ENCODE measurements around the gene NXPH1.

The NXPH1 gene

DNA sequence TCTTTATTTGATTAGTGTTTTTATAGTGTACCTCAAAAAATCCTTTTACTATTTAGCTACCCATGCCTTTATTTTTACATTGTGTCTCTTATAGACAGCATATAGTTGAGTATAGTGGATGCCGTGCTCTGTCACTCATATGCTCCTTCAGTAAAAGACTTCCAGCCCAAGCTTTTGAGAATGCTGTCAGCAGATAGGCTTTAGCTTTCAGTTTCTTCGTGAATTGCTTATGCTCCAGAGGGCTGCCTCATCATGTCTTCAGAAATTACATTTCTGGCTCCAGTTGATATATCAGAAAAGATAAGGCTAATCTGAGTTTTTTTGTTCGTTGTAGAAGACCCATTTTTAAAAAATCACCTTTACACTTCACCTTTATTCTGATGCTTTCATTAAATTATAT is 332.0 kb downstream of the NXPH1 start:
- no peak overlapping the region for H3K4me3 ChIP-seq (ENCODE audit: low read depth, low read length)
- H3K27me3 ChIP-seq (ENCODE audit: control insufficient read depth, insufficient read depth, low read length) = no peaks in the 10 kb centered on the region
- no peak overlapping the region for H3K9ac ChIP-seq (ENCODE audit: low read depth, low read length)
- H3K4me1 ChIP-seq (ENCODE audit: control insufficient read depth, insufficient read depth, low read length) = peaks cover under 1% of the 10 kb centered on the region; the same call in 1 of the 2 replicates
- H3K36me3 ChIP-seq (ENCODE audit: control insufficient read depth, insufficient read depth, low read length) = no peaks in the 10 kb centered on the region
- no peak overlapping the region for H3K27ac ChIP-seq (ENCODE audit: low read depth, low read length)
- H3K9me3 ChIP-seq (ENCODE audit: control insufficient read depth, insufficient read depth, low read length) = no peaks in the 10 kb centered on the region

DNA sequence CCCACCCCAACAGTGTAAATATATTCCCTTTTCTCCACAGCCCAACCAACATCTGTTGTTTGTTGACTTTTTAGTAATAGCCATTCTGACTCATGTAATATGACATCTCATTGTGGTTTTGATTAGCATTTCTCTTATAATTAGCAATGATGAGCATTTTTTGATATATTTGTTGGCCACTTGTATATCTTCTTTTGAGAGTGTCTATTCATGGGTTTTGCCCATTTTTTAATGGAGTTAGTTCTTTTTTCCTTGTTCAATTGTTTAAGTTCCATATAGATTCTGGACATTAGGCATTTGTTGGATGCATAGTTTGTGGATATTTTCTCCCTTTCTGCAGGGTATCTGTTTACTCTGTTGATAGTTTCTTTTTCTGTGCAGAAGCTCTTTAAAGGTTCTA is 340.1 kb downstream of the NXPH1 start:
- H3K9me3 ChIP-seq (ENCODE audit: control insufficient read depth, insufficient read depth, low read length) = no peaks in the 10 kb centered on the region
- H3K4me1 ChIP-seq (ENCODE audit: control insufficient read depth, insufficient read depth, low read length) = peaks cover 3% of the 10 kb centered on the region; the same call in 1 of the 2 replicates
- H3K36me3 ChIP-seq (ENCODE audit: control insufficient read depth, insufficient read depth, low read length) = no peaks in the 10 kb centered on the region
- no peaks in the 10 kb centered on the region for H3K27me3 ChIP-seq (ENCODE audit: control insufficient read depth, insufficient read depth, low read length)
- no peak overlapping the region for H3K9ac ChIP-seq (ENCODE audit: low read depth, low read length)
- H3K4me3 ChIP-seq (ENCODE audit: low read depth, low read length) = no peak overlapping the region
- no peak overlapping the region for H3K27ac ChIP-seq (ENCODE audit: low read depth, low read length)

DNA sequence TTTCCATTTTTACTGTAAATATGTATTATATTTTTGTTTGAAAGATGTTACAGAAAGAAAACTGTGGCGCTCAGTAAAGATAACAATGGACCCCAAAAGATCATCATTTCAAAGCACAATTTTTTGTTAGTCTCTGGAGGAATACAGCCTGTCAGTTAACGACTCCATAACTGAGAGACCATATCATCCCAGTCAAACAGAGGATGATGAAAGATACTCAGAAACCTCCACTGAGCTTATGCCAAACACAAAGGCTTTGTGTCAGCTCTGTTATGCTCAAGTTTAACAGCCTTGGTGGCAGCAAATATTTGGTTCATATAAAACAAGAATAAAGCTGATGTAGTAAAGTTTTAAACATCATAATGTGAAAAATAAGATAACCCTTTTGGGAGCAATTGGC is 345.1 kb downstream of the NXPH1 start:
- Histone ChIP-seq H3K4me1 (ENCODE audit: control insufficient read depth, insufficient read depth, low read length) (no peaks in the 10 kb centered on the region; the same call in 1 of the 2 replicates), H3K4me3 (ENCODE audit: low read depth, low read length) (no peak overlapping the region), H3K9ac (ENCODE audit: low read depth, low read length) (no peak overlapping the region), H3K27me3 (ENCODE audit: control insufficient read depth, insufficient read depth, low read length) (no peaks in the 10 kb centered on the region), H3K9me3 (ENCODE audit: control insufficient read depth, insufficient read depth, low read length) (no peaks in the 10 kb centered on the region), H3K36me3 (ENCODE audit: control insufficient read depth, insufficient read depth, low read length) (no peaks in the 10 kb centered on the region), H3K27ac (ENCODE audit: low read depth, low read length) (no peak overlapping the region)

DNA sequence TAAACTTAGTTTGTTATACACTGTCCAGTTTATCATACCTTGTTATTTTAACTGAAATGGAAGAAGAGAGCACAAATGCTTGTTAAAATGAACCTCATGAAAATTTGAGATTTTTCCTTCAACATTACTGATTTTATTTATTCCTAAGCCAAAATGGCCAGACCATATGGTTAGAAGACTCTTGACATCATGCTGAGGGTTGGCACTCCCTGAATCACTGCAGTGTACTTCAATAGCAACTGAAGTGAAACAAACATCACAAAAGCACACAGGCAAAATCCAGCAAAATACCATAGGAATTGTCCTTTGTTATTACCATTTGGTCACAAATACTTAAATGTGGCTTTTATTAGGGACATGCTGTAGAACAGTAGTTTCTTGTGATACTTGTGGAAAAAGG is 347.8 kb downstream of the NXPH1 start:
- H3K9ac ChIP-seq (ENCODE audit: low read depth, low read length) = no peak overlapping the region
- H3K36me3 ChIP-seq (ENCODE audit: control insufficient read depth, insufficient read depth, low read length) = no peaks in the 10 kb centered on the region
- no peaks in the 10 kb centered on the region for H3K9me3 ChIP-seq (ENCODE audit: control insufficient read depth, insufficient read depth, low read length)
- H3K4me3 ChIP-seq (ENCODE audit: low read depth, low read length) = no peak overlapping the region
- no peaks in the 10 kb centered on the region; the same call in 1 of the 2 replicates for H3K4me1 ChIP-seq (ENCODE audit: control insufficient read depth, insufficient read depth, low read length)
- H3K27me3 ChIP-seq (ENCODE audit: control insufficient read depth, insufficient read depth, low read length) = no peaks in the 10 kb centered on the region
- no peak overlapping the region for H3K27ac ChIP-seq (ENCODE audit: low read depth, low read length)

DNA sequence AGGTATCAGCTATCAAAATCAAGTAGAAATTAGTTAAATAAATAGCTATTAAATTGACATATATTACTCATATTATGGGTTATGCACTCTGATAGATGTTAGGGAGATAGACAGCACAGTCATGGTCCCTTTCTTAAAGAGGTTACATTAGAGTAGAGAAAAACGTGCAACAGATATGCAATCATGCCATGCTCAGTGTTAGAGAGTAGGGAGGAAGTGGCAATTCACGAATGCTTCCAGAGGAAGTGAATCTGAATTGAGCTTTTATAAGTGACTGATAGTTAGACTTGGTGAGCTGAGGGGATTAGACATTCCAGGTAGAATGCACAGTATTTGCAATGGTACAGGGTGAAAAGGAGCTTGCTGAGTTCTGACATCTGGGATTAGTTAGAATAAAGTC is 349.8 kb downstream of the NXPH1 start:
- Histone ChIP-seq H3K4me1 (ENCODE audit: control insufficient read depth, insufficient read depth, low read length) (no peaks in the 10 kb centered on the region; the same call in 1 of the 2 replicates), H3K9me3 (ENCODE audit: control insufficient read depth, insufficient read depth, low read length) (no peaks in the 10 kb centered on the region), H3K27ac (ENCODE audit: low read depth, low read length) (no peak overlapping the region), H3K4me3 (ENCODE audit: low read depth, low read length) (no peak overlapping the region), H3K36me3 (ENCODE audit: control insufficient read depth, insufficient read depth, low read length) (no peaks in the 10 kb centered on the region), H3K27me3 (ENCODE audit: control insufficient read depth, insufficient read depth, low read length) (no peaks in the 10 kb centered on the region), H3K9ac (ENCODE audit: low read depth, low read length) (no peak overlapping the region)

DNA sequence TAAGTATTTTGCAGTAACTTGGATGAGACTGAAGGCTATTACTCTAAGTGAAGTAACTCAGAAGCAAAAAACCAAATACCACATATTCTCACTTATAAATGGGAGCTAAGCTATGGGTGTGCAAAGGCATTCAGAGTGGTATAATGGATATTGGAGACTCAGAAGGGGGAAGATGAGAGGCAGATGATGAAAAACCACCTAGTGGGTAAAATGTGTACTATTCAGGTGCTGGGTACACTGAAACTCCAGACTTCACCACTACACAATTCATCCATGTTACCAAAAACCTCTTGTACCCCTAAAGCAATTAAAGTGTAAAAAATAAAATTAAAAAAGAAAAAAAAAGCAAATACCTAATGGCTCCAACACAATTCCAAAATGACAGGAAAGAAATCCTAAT is 351.7 kb downstream of the NXPH1 start:
- no peaks in the 10 kb centered on the region for H3K27me3 ChIP-seq (ENCODE audit: control insufficient read depth, insufficient read depth, low read length)
- H3K36me3 ChIP-seq (ENCODE audit: control insufficient read depth, insufficient read depth, low read length) = no peaks in the 10 kb centered on the region
- no peak overlapping the region for H3K27ac ChIP-seq (ENCODE audit: low read depth, low read length)
- no peak overlapping the region for H3K9ac ChIP-seq (ENCODE audit: low read depth, low read length)
- no peak overlapping the region for H3K4me3 ChIP-seq (ENCODE audit: low read depth, low read length)
- H3K9me3 ChIP-seq (ENCODE audit: control insufficient read depth, insufficient read depth, low read length) = no peaks in the 10 kb centered on the region
- H3K4me1 ChIP-seq (ENCODE audit: control insufficient read depth, insufficient read depth, low read length) = no peaks in the 10 kb centered on the region

DNA sequence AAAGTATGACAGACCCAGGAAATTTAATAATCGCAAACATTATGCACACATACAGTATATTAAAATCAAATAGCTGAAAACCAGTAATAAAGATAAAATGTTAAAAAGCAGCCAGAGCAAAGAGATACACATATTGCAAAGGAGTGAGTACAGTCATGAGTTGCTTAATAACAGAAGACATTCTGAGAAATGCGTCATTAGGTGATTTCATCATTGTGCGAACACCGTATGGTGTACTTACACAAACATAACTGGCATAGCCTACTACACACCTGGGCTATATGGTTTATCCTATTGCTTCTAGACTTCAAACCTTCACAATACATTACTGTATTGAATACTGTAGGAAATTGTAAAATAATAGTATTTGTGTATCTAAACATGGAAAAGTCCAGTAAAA is 367.6 kb downstream of the NXPH1 start:
- Histone ChIP-seq H3K9me3 (ENCODE audit: control insufficient read depth, insufficient read depth, low read length) (no peaks in the 10 kb centered on the region), H3K27me3 (ENCODE audit: control insufficient read depth, insufficient read depth, low read length) (no peaks in the 10 kb centered on the region), H3K4me3 (ENCODE audit: low read depth, low read length) (no peak overlapping the region), H3K36me3 (ENCODE audit: control insufficient read depth, insufficient read depth, low read length) (no peaks in the 10 kb centered on the region), H3K9ac (ENCODE audit: low read depth, low read length) (no peak overlapping the region), H3K27ac (ENCODE audit: low read depth, low read length) (no peak overlapping the region), H3K4me1 (ENCODE audit: control insufficient read depth, insufficient read depth, low read length) (no peaks in the 10 kb centered on the region)
